DMS153 treated with DMSO at 0.1 percent for 48 hours (cell line): ENCODE measurements around the gene ETV3L.
"Not testable (repeated sequence)": the region's sequence is repeated elsewhere in the genome, so short reads cannot be mapped to it uniquely, and the experiment has no call there.

Experiments used
- DNase-seq: peaks from one replicate; lab custom pipeline; 2025; ENCODE audit not compliant: unreplicated experiment; lab: John Stamatoyannopoulos, UW

Gene ETV3L

GRCh38 chr1:157105988-157106812, 6.6 kb upstream of the ETV3L start:
- DNase-seq, result no peak

- DNase-seq, result no peak
These were observed 5.8 kb upstream of the ETV3L start for GRCh38 chr1:157105298-157105987.

- DNase-seq, result no peak
These were observed 5.1 kb upstream of the ETV3L start for GRCh38 chr1:157104598-157105293.

- DNase-seq, result no peak
These were observed 3.7 kb upstream of the ETV3L start for GRCh38 chr1:157103268-157103667.

GRCh38 chr1:157101149-157101548, 1.5 kb upstream of the ETV3L start:
- DNase-seq, result no peak

GRCh38 chr1:157098987-157099632, 498 bp downstream of the ETV3L start:
- DNase-seq, result not testable (repeated sequence)

GRCh38 chr1:157098519-157098918, 1.1 kb downstream of the ETV3L start:
- no peak for DNase-seq

- no peak for DNase-seq
These were observed 1.9 kb downstream of the ETV3L start for GRCh38 chr1:157097692-157098091.

GRCh38 chr1:157096881-157097280, 2.7 kb downstream of the ETV3L start:
- DNase-seq, result no peak

- DNase-seq, result no peak
These were observed 4.1 kb downstream of the ETV3L start for GRCh38 chr1:157095551-157095950.

- DNase-seq, result no peak
These were observed 4.5 kb downstream of the ETV3L start for GRCh38 chr1:157095091-157095490.

- DNase-seq, result no peak
These were observed 6.8 kb downstream of the ETV3L start for GRCh38 chr1:157092831-157093230.

- no peak for DNase-seq
These were observed 7.8 kb downstream of the ETV3L start for GRCh38 chr1:157091668-157092273.

GRCh38 chr1:157091186-157091585, 8.4 kb downstream of the ETV3L start:
- DNase-seq, result no peak

GRCh38 chr1:157090771-157091170, 8.8 kb downstream of the ETV3L start:
- no peak for DNase-seq

GRCh38 chr1:157090196-157090647, 9.4 kb downstream of the ETV3L start:
- DNase-seq, result peak; percentile 72

GRCh38 chr1:157089789-157090188, 9.8 kb downstream of the ETV3L start:
- no peak for DNase-seq

GRCh38 chr1:157088607-157089006, 11.0 kb downstream of the ETV3L start:
- DNase-seq, result no peak

GRCh38 chr1:157087030-157087429, 12.6 kb downstream of the ETV3L start:
- no peak for DNase-seq

GRCh38 chr1:157086299-157086698, 13.3 kb downstream of the ETV3L start:
- no peak for DNase-seq

GRCh38 chr1:157085421-157085820, 14.2 kb downstream of the ETV3L start:
- DNase-seq, result no peak
